Type B pancreatic cell (in vitro differentiated cells): Measurements from ENCODE around the gene DQX1. TPM values are rescaled to one million over a fixed set of nuclear protein-coding genes. Genes with fewer than 3 reads are reported as not detected.

Experiments
- DNase-seq: peaks from one replicate; pipeline ENCODE4 v3.0.0; 2021; ENCODE audit warnings: mixed read lengths; ENCODE audit not compliant: unreplicated experiment; ENCODE audit errors: extremely low spot score
- H3K27ac Mint-ChIP-seq: 2 replicates; pipeline ENCODE4 v1.8.0; 2021; ENCODE audit warnings: mild to moderate bottlenecking, mixed read lengths
- H3K27me3 Mint-ChIP-seq: 2 replicates; pipeline ENCODE4 v1.8.0; 2021; ENCODE audit warnings: mixed read lengths
- H3K36me3 Mint-ChIP-seq: 2 replicates; pipeline ENCODE4 v1.8.0; 2021; ENCODE audit warnings: mixed read lengths
- H3K4me1 Mint-ChIP-seq: one replicate; pipeline ENCODE4 v1.8.0; 2021; ENCODE audit warnings: mixed read lengths; ENCODE audit not compliant: unreplicated experiment
- H3K4me3 Mint-ChIP-seq: 2 replicates; pipeline ENCODE4 v1.8.0; 2021; ENCODE audit warnings: mild to moderate bottlenecking, mixed read lengths
- H3K9me3 Mint-ChIP-seq: 2 replicates; pipeline ENCODE4 v1.8.0; 2021; ENCODE audit warnings: mixed read lengths
- CTCF ChIP-seq: fragments of 200-600 bp; sonication (generic); conservative IDR thresholded peaks from 2 replicates; pipeline ENCODE4 v1.5.0; 2021; ENCODE audit warnings: antibody characterized with exemption, mild to moderate bottlenecking
- long read RNA-seq: library from polyadenylated mRNA; unstranded; transcript quantifications from one replicate; pipeline ENCODE4 v2.0.0, GENCODE V29; 2020
- total RNA-seq: library from RNA; stranded (reverse); gene quantifications from 2 replicates; pipeline ENCODE4 v1.2.1, GENCODE V29; 2021; ENCODE audit warnings: low replicate concordance

DQX1 gene
- 1.4 and 3.2 TPM in 2 replicates for total RNA-seq
- long read RNA-seq, partial matches to known transcripts, result 3 of 7 reads
- long read RNA-seq, other reads (novel, unspliced or antisense), result 1 of 7 reads

- H3K9me3 Mint-ChIP-seq, result no peaks in the 10 kb centered on the region
- TF ChIP-seq CTCF, result no peak
- no peak for DNase-seq
- H3K36me3 Mint-ChIP-seq, result peaks cover 13% of the 10 kb centered on the region
- H3K27me3 Mint-ChIP-seq, result peaks cover 28% of the 10 kb centered on the region
- H3K4me1 Mint-ChIP-seq, result peaks cover 19% of the 10 kb centered on the region
- H3K27ac Mint-ChIP-seq, result peak within 1 kb of the TSS; percentile 75
- H3K4me3 Mint-ChIP-seq, result peak within 1 kb of the TSS; percentile 83
Observed at GRCh38 chr2:74525717-74526648, at the start of gene DQX1. Gene DQX1, minus strand, starts transcription at chr2:74526231. Its CDS starts 502 bp downstream, at chr2:74525729.

- H3K27me3 Mint-ChIP-seq, result peaks cover 3% of the 10 kb centered on the region
- no peaks in the 10 kb centered on the region for H3K36me3 Mint-ChIP-seq
- peaks cover 16% of the 10 kb centered on the region for H3K4me1 Mint-ChIP-seq
- no peak for TF ChIP-seq CTCF
- H3K4me3 Mint-ChIP-seq, result no peak overlapping the region
- no peak for DNase-seq
- H3K9me3 Mint-ChIP-seq, result no peaks in the 10 kb centered on the region
- H3K27ac Mint-ChIP-seq, result no peak overlapping the region
Observed at GRCh38 chr2:74575320-74575719, 49.3 kb upstream of the DQX1 start.

GRCh38 chr2:74573747-74574562, 47.9 kb upstream of the DQX1 start:
- no peak for DNase-seq
- Mint-ChIP-seq H3K4me3 (no peak overlapping the region), H3K4me1 (peaks cover 16% of the 10 kb centered on the region), H3K9me3 (no peaks in the 10 kb centered on the region), H3K27ac (no peak overlapping the region), H3K36me3 (no peaks in the 10 kb centered on the region), H3K27me3 (peaks cover 5% of the 10 kb centered on the region)
- TF ChIP-seq CTCF, result no peak

- peaks cover 15% of the 10 kb centered on the region for H3K27me3 Mint-ChIP-seq
- peaks cover 16% of the 10 kb centered on the region for H3K4me1 Mint-ChIP-seq
- no peak overlapping the region for H3K4me3 Mint-ChIP-seq
- no peaks in the 10 kb centered on the region for H3K9me3 Mint-ChIP-seq
- no peak overlapping the region for H3K27ac Mint-ChIP-seq
- DNase-seq, result no peak
- H3K36me3 Mint-ChIP-seq, result no peaks in the 10 kb centered on the region
- peak; percentile 21 for TF ChIP-seq CTCF
Observed at GRCh38 chr2:74572178-74572925, 46.3 kb upstream of the DQX1 start.

- peaks cover 22% of the 10 kb centered on the region for H3K27me3 Mint-ChIP-seq
- TF ChIP-seq CTCF, result no peak
- no peak overlapping the region for H3K4me3 Mint-ChIP-seq
- no peak overlapping the region for H3K27ac Mint-ChIP-seq
- H3K36me3 Mint-ChIP-seq, result no peaks in the 10 kb centered on the region
- DNase-seq, result no peak
- H3K9me3 Mint-ChIP-seq, result no peaks in the 10 kb centered on the region
- peaks cover 8% of the 10 kb centered on the region for H3K4me1 Mint-ChIP-seq
Observed at GRCh38 chr2:74571058-74571457, 45.0 kb upstream of the DQX1 start.
